ENCODE data around the gene WIZ.

DNA sequence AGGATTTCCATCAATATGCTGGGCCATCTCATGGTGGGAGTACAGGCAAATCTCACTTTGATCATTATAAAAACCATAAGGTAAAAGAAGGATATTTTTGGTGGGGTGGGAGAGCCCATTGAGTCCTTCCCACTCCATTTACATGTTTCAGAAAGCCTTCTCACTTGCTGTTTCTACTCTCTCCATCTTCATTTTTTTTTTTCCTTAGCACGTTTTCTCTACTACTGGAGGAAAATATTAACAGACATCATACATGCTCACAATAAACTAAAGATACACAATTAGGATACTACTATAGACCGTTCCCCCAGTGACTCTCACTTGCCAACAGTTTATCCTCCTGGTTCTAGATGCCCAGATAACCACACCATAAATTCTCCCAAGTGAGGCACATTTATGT, 68.3 kb downstream of the WIZ start:
- TF ChIP-seq, protein P1, sequence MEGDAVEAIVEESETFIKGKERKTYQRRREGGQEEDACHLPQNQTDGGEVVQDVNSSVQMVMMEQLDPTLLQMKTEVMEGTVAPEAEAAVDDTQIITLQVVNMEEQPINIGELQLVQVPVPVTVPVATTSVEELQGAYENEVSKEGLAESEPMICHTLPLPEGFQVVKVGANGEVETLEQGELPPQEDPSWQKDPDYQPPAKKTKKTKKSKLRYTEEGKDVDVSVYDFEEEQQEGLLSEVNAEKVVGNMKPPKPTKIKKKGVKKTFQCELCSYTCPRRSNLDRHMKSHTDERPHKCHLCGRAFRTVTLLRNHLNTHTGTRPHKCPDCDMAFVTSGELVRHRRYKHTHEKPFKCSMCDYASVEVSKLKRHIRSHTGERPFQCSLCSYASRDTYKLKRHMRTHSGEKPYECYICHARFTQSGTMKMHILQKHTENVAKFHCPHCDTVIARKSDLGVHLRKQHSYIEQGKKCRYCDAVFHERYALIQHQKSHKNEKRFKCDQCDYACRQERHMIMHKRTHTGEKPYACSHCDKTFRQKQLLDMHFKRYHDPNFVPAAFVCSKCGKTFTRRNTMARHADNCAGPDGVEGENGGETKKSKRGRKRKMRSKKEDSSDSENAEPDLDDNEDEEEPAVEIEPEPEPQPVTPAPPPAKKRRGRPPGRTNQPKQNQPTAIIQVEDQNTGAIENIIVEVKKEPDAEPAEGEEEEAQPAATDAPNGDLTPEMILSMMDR (optimal IDR thresholded peaks at IDR 0.05 in 1 of 3, IDR thresholded peaks at IDR 0.05 in 1 of 3, conservative IDR thresholded peaks at IDR 0.05 in 1 of 3; ENCODE audit: extremely low read depth in 1 of 3, insufficient read depth in 2 of 3, low read length in 3 of 3): no peak
- no peak for TF ChIP-seq EZH2 (IDR thresholded peaks at IDR 0.05; ENCODE audit: low read length)
